Kidney (tissue), 14 donors: ENCODE data around the gene SRRM5. TPM values are rescaled to one million over a fixed set of nuclear protein-coding genes. Genes with fewer than 3 reads are reported as not detected.

ENCODE experiments used
- DNase-seq, 5 donors: peaks; one replicate each; pipeline ENCODE4 v3.0.0-alpha.2; 2013 to 2020
- FAIRE-seq: peaks from 2 replicates; lab custom pipeline; 2012; peaks lifted over from hg19 to GRCh38; lab: Jason Lieb, UNC
- H3K27ac ChIP-seq, 2 donors: one replicate each; pipeline ENCODE4 v1.7.0; 2013; ENCODE audit warnings: low read depth in 2 of 2, low read length in 2 of 2, inconsistent platforms in 1 of 2
- H3K27me3 ChIP-seq: one replicate; pipeline ENCODE4 v1.7.1; 2013; ENCODE audit warnings: low read length, inconsistent platforms; ENCODE audit not compliant: control insufficient read depth, insufficient read depth
- H3K36me3 ChIP-seq, 3 donors: one replicate each; pipeline versions ENCODE4 v1.7.0 to v1.7.1; 2013; ENCODE audit warnings: low read length in 3 of 3, control low read depth in 1 of 3, inconsistent platforms in 1 of 3; ENCODE audit not compliant: insufficient read depth in 3 of 3, control insufficient read depth in 2 of 3
- H3K4me1 ChIP-seq, 3 donors: one replicate each; pipeline versions ENCODE4 v1.7.0 to v1.7.1; 2013; ENCODE audit warnings: low read length in 3 of 3, inconsistent platforms in 1 of 3, low read depth in 1 of 3; ENCODE audit not compliant: control insufficient read depth in 2 of 3, insufficient read depth in 2 of 3
- H3K4me3 ChIP-seq, 3 donors: one replicate each; pipeline versions ENCODE4 v1.7.0 to v1.8.1; 2013; ENCODE audit warnings: low read length in 3 of 3, control low read depth in 1 of 3, inconsistent platforms in 1 of 3
- H3K9ac ChIP-seq, 3 donors: one replicate each; pipeline versions ENCODE4 v1.7.0 to v1.7.1; 2013; ENCODE audit warnings: low read length in 3 of 3, control low read depth in 1 of 3, inconsistent platforms in 1 of 3
- H3K9me3 ChIP-seq, 3 donors: one replicate each; pipeline versions ENCODE4 v1.7.0 to v1.7.1; 2013; ENCODE audit warnings: low read length in 3 of 3, control low read depth in 1 of 3, inconsistent platforms in 1 of 3; ENCODE audit not compliant: control insufficient read depth in 2 of 3, insufficient read depth in 1 of 3
- intact Hi-C: fragments of 100-400 bp; cut with DNase I; formaldehyde crosslinking; loops from one replicate; pipeline ENCODE4 v1.11.1; 2022
- polyA plus RNA-seq: library from polyadenylated mRNA; stranded (reverse); fragments of 350-450 nt; fragmentation: Illumina TruSeq; extraction: RNeasy Lipid Tissue Mini Kit (QIAGEN cat#74804); gene quantifications from one replicate; pipeline ENCODE4 v1.2.3, GENCODE V29; 2014; ENCODE audit warnings: low read depth, low replicate concordance; ENCODE audit not compliant: insufficient read depth
- total RNA-seq: library from RNA; stranded (reverse); fragmentation: NEBNext Ultra II Directional; extraction: Animal tissue kit (Norgen Biotek cat#: 25700); gene quantifications from one replicate; pipeline ENCODE4 v1.2.1, GENCODE V29; 2021
- TF ChIP-seq, protein P1 (sequence below): IDR thresholded peaks from 3 replicates; pipeline ENCODE4 v1.5.1; 2012; ENCODE audit warnings: mild to moderate bottlenecking, moderate library complexity, borderline replicate concordance; ENCODE audit not compliant: insufficient read depth; ENCODE audit errors: extremely low read depth
- donor health status: control.
- donor health status: control.
- donor health status: control.
- donor health status: control.
- donor health status: control.
- donor health status: DM: yes; HTN: yes; CAD: no.
- donor health status: Normal renal cell carcinoma (clear cell type).

The SRRM5 gene
- total and polyA plus RNA-seq, 2 donors from 2014 or later: 0.22 to 0.28 TPM

DNA sequence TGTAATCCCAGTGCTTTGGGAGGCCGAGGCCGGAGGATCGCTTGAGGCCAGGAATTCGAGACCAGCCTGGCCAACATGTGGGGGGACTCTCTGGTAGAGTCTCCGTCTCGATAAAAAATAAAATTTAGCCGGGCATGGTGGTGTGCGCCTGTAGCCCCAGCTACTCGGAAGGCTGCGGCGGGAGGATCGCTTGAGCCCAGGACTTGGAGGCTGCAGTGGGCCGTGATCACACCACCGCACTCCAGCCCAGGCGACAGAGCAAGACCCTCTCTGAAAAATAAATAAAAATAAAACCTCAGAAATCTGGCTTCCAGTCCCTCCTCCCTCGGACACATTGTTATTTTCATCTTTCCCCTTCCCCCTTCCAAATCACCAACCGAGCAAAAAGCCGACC lies 16.3 kb upstream of the SRRM5 start:
- TF ChIP-seq, protein P1, sequence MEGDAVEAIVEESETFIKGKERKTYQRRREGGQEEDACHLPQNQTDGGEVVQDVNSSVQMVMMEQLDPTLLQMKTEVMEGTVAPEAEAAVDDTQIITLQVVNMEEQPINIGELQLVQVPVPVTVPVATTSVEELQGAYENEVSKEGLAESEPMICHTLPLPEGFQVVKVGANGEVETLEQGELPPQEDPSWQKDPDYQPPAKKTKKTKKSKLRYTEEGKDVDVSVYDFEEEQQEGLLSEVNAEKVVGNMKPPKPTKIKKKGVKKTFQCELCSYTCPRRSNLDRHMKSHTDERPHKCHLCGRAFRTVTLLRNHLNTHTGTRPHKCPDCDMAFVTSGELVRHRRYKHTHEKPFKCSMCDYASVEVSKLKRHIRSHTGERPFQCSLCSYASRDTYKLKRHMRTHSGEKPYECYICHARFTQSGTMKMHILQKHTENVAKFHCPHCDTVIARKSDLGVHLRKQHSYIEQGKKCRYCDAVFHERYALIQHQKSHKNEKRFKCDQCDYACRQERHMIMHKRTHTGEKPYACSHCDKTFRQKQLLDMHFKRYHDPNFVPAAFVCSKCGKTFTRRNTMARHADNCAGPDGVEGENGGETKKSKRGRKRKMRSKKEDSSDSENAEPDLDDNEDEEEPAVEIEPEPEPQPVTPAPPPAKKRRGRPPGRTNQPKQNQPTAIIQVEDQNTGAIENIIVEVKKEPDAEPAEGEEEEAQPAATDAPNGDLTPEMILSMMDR: no peak
- no peaks in the 10 kb centered on the region for H3K27me3 ChIP-seq
- no peak for FAIRE-seq
- peaks cover 3 to 28% (median 23%) of the 10 kb centered on the region in 3 donors for H3K4me1 ChIP-seq
- H3K27ac ChIP-seq: peak overlapping the region; percentile 78 to 87
- H3K9ac ChIP-seq: peak overlapping the region; percentile 78 to 92 (median 79)
- intact Hi-C loops: no loop called here
- peak overlapping the region; percentile 86 to 91 (median 90) for H3K4me3 ChIP-seq
- H3K36me3 ChIP-seq: peaks cover 0 to 13% (median 6%) of the 10 kb centered on the region in 3 donors
- no peaks in the 10 kb centered on the region for H3K9me3 ChIP-seq
- no peak for DNase-seq

DNA sequence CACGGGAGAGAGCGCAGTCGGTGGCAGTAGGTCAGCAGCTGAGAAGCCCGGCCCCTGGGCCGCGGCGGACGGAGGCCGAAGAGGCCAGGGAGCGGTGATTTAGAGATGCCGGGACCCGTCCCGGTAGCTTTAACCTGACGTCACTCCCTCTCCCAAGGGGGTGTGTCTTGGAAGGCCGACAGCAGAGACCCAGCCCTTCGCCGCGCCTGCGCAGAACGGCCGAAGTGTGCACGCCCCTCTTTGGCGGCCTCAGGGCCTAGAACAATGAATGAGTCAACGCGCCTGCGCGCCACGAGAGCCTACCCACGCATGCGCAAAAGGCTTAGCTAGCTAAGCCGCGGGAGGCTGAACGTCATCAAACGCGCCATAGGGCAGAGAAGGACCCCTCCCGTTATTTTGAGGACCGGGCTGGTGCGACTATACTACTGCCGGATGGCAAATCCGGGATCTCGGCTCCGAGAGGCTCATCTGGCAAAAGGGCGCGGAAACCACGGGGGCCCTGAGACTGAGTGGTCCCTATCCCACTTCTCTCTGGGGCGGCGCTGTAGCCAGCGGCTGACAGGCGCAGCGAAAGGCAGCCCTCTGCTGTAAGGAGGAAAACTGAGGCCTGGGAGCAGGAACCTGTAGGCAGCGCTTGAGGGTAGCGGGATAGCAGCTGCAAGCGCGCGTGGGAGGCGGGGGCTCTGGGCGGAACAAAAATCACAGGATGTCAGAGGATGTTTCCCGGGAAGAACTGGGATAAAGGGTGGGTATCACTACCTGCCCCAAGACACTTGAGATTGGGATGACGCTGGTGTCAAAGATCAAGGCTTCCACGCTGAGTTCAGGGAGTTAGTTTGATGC lies 15.7 kb upstream of the SRRM5 start, which contains the start of the genes IRGQ and ZNF576:
Gene IRGQ, minus strand, starts transcription at position 136 of the 843 bp plus-strand sequence. CDS start 796 bp downstream, outside the sequence.
Gene ZNF576, plus strand, starts transcription at position 597 of the 843 bp plus-strand sequence. CDS start 514 bp downstream, outside the sequence.
- H3K9me3 ChIP-seq: no peaks in the 10 kb centered on the region
- H3K9ac ChIP-seq: peak within 1 kb of the TSS; percentile 78 to 96 (median 92)
- peaks cover 0 to 13% (median 6%) of the 10 kb centered on the region in 3 donors for H3K36me3 ChIP-seq
- DNase-seq (peak; percentile 100), FAIRE-seq (peak; percentile 97)
- peak within 1 kb of the TSS; percentile 99 for H3K27ac ChIP-seq
- H3K4me1 ChIP-seq: peaks cover 3 to 28% (median 23%) of the 10 kb centered on the region in 3 donors
- no peaks in the 10 kb centered on the region for H3K27me3 ChIP-seq
- intact Hi-C loops: no loop called here
- peak within 1 kb of the TSS; percentile 90 to 95 (median 91) for H3K4me3 ChIP-seq
- TF ChIP-seq, protein P1: no peak

DNA sequence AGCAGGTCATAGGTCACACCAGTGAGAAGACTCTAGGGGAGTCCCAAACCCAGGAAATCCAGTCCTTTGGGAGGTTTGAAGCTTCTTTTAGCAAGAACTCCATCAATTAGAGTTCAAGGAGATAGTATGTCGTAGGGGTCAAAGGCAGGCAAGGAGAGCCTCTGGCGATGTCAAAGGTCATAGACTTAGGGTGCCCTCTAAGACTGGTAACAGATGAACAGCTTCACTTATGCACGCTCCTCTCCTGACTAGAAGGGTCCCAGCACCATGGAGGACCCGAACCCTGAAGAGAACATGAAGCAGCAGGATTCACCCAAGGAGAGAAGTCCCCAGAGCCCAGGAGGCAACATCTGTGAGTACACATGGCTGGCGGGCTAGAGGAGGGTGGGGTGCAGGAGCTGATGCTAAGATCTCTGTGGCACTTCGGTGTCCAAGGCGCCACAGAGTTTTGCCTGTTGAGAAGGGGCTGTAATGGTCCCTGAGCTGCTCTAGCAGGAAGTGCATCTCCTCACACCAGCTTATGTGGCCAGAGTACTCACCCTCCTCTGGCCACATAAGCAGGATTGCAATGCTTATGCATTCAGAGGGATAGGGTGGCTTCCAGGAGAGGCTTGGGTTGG lies 14.9 kb upstream of the SRRM5 start:
- Histone ChIP-seq H3K4me1 (peaks cover 3 to 28% (median 23%) of the 10 kb centered on the region in 3 donors), H3K9ac (peak overlapping the region; percentile 64 to 96 (median 87)), H3K27me3 (no peaks in the 10 kb centered on the region), H3K4me3 (peak overlapping the region; percentile 73 to 95 (median 90)), H3K9me3 (no peaks in the 10 kb centered on the region), H3K27ac (peak overlapping the region; percentile 99), H3K36me3 (peaks cover 0 to 13% (median 6%) of the 10 kb centered on the region in 3 donors)
- FAIRE-seq (no peak), DNase-seq (no peak)
- TF ChIP-seq, protein P1: no peak
- intact Hi-C loops: no loop called here
